HL-60/S4 (cell line): ENCODE results near the gene MMP28.
"Not testable (repeated sequence)": the region's sequence is repeated elsewhere in the genome, so short reads cannot be mapped to it uniquely, and the experiment has no call there.

ENCODE experiments used
- in situ Hi-C: fragments of 300-500 bp; cut with MboI; formaldehyde crosslinking; loops from 2 replicates; pipeline ENCODE4 v1.14.3; 2022; ENCODE audit warnings: low sequenced_read_pairs

Gene MMP28

GRCh38 chr17:35768797-35769196, 26.6 kb downstream of the MMP28 start:
- in situ Hi-C loops: no loop called here

GRCh38 chr17:35766903-35767510, 28.4 kb downstream of the MMP28 start:
- in situ Hi-C loops: no loop called here

- in situ Hi-C loops: no loop called here
These were observed 29.0 kb downstream of the MMP28 start for GRCh38 chr17:35766489-35766877.

GRCh38 chr17:35765756-35766488, 29.5 kb downstream of the MMP28 start:
- in situ Hi-C loops: no loop called here

- in situ Hi-C loops: no loop called here
These were observed 30.2 kb downstream of the MMP28 start for GRCh38 chr17:35765086-35765710.

GRCh38 chr17:35764123-35764991, 31.1 kb downstream of the MMP28 start:
- in situ Hi-C loops: loop anchor here (5.0 kb wide), 1 partner anchor 43 kb away; the partner anchor contains the start of gene TAF15

GRCh38 chr17:35763767-35764122, 31.7 kb downstream of the MMP28 start:
- in situ Hi-C loops: loop anchor here (5.0 kb wide), 1 partner anchor 44 kb away; the partner anchor contains the start of gene TAF15

- in situ Hi-C loops: loop anchor here (5.0 kb wide), 1 partner anchor 46 kb away; the partner anchor contains the start of gene TAF15
These were observed 33.8 kb downstream of the MMP28 start for GRCh38 chr17:35761601-35762000.

- in situ Hi-C loops: loop anchor here (5.0 kb wide), 1 partner anchor 47 kb away; the partner anchor contains the start of gene TAF15
These were observed 34.9 kb downstream of the MMP28 start, which contains the start of gene C17orf50 for GRCh38 chr17:35760587-35760986. Gene C17orf50, plus strand, starts transcription at chr17:35760887. Its CDS starts 55 bp downstream, at chr17:35760942.

GRCh38 chr17:35757243-35757642, 38.2 kb downstream of the MMP28 start:
- in situ Hi-C loops: no loop called here

- in situ Hi-C loops: no loop called here
These were observed 42.3 kb downstream of the MMP28 start, which contains the start of gene GAS2L2 for GRCh38 chr17:35752945-35753764. Gene GAS2L2, minus strand, starts transcription at chr17:35753239. Its CDS starts 389 bp downstream, at chr17:35752850.

- in situ Hi-C loops: no loop called here
These were observed 43.0 kb downstream of the MMP28 start for GRCh38 chr17:35752471-35752870.

- in situ Hi-C loops: not testable (repeated sequence)
These were observed 43.9 kb downstream of the MMP28 start for GRCh38 chr17:35751541-35751940.

- in situ Hi-C loops: no loop called here
These were observed 44.7 kb downstream of the MMP28 start for GRCh38 chr17:35750526-35751395.

GRCh38 chr17:35749560-35750412, 45.7 kb downstream of the MMP28 start:
- in situ Hi-C loops: loop anchor here (25.0 kb wide), 1 partner anchor 587 kb away; no protein-coding TSS in a partner anchor

GRCh38 chr17:35748979-35749378, 46.5 kb downstream of the MMP28 start:
- in situ Hi-C loops: loop anchor here (25.0 kb wide), 1 partner anchor 587 kb away; no protein-coding TSS in a partner anchor

GRCh38 chr17:35748341-35748841, 47.0 kb downstream of the MMP28 start:
- in situ Hi-C loops: loop anchor here (25.0 kb wide), 1 partner anchor 586 kb away; no protein-coding TSS in a partner anchor
